HG03039 (cell line): ENCODE data around the gene FOXM1.

ENCODE experiments used
- ATAC-seq: cut with Tn5 transposase; IDR thresholded peaks from one replicate; pipeline ENCODE4 v1.9.1; 2021; ENCODE audit warnings: mild to moderate bottlenecking, moderate library complexity; ENCODE audit not compliant: unreplicated experiment

The FOXM1 gene, protein sequence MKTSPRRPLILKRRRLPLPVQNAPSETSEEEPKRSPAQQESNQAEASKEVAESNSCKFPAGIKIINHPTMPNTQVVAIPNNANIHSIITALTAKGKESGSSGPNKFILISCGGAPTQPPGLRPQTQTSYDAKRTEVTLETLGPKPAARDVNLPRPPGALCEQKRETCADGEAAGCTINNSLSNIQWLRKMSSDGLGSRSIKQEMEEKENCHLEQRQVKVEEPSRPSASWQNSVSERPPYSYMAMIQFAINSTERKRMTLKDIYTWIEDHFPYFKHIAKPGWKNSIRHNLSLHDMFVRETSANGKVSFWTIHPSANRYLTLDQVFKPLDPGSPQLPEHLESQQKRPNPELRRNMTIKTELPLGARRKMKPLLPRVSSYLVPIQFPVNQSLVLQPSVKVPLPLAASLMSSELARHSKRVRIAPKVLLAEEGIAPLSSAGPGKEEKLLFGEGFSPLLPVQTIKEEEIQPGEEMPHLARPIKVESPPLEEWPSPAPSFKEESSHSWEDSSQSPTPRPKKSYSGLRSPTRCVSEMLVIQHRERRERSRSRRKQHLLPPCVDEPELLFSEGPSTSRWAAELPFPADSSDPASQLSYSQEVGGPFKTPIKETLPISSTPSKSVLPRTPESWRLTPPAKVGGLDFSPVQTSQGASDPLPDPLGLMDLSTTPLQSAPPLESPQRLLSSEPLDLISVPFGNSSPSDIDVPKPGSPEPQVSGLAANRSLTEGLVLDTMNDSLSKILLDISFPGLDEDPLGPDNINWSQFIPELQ

DNA sequence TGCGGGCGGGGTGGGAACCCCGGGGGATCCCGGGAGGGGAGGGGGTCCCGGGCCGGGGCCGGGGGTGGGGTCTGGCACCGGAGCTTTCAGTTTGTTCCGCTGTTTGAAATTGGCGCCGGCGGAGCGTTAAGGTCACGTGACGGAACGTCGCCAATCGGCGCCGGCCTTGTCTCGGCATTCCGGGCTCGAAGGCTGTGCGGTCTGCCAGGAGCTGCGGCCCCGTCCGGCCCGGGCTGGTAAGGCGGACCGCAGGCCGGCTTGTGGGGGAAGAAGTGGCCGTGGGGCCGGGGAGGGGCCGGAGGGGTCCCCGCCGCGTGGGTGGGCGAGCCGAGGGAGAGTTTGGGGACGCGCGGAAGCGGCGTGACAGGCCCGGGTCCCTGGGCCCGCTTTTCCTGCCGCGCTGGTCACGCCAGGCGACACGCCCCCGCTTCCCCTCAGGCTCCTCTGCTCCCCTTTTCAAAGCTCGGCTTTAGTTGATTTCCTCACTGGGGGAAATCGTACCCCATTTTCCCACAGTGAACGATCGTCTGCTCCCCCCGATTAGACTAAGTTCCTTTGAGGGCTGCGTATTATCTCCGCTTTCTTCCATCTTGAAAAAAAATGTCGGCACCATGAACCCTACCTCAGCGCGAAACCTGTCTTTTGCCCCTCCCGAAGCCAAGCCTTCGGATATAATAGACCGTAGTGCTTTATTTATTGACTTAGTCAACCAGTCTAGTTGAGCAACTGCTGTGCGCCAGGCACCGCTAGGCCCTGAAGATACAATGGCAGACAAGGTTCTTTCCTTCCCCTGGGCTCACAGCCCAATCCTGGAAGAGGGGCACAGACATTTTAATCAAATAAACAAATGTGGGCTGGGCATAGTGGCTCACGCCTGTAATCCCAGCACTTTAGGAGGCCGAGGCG is at the start of gene FOXM1, which contains the start of gene RHNO1:
TSS of gene FOXM1 (minus strand) at position 128 of the 906 bp plus-strand sequence. CDS start 2,696 bp downstream, outside the sequence.
TSS of gene RHNO1 (plus strand) at position 177 of the 906 bp plus-strand sequence. CDS start 8,144 bp downstream, outside the sequence.
- peak; percentile 62 for ATAC-seq

DNA sequence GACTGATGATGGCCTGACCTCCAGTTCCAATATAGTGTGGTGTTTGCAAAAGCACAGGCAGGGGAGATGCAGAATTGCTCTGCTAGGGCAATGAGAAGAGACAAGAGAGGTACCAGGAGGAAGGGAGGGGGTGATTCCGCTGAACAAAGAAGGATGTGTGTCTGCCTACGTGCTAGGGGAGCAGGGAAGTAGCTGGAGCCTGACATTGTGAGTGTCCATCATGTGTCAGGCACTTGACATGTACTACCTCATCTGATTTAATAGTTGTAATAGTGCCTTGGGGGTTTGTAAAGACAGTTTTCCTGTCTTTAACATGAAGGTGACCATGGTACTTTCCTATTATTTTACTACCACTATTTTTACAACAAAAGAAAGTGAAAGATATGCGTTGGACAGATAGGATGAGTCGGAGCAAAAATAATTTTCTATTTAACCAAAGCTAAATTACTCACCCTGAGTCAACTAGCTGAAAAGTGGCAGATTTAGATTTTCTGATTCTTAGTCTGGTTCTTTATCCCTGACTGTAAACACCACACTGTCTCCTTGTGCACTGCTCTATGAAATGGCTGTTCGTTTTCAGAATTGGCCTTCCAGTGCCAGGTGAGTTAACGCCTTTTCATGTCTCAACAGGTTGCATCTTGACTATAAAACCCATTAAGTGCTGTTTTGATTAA is 48.5 kb upstream of the FOXM1 start:
- no peak for ATAC-seq

DNA sequence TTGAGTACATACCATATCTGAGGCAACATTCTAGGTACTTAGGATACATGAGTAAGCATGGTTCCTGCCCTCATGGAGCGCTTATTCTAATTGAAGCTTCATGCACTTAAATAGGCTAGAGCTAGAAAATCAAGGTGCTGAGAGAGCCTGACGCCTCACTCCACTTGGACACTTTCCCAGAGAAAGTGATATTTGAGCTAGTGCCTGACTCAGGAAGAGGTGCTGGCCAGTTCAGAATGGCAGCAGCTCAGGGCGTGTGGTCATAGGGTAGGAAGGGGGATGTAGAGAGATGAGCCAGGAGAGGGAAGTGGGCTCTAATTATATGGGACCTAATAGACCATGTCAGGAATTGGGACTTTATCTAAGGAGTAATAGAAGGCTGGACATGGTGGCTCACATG is 47.0 kb upstream of the FOXM1 start:
- ATAC-seq = no peak

DNA sequence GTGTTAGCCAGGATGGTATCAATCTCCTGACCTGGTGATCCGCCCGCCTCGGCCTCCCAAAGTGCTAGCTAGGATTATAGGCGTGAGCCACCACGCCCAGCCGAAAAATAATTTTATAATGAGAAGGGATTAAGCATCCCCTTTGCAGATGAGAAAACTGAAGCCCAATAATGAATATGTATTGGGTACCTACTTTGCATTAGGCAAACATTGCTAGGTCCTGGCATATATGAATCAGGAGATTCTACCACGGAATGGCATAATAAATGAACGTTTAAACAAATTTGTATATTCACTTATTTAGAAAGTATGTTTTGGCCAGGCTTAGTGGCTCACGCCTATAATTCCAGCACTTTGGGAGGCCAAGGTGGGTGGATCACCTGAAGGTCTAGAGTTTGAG is 46.1 kb upstream of the FOXM1 start:
- ATAC-seq = no peak

DNA sequence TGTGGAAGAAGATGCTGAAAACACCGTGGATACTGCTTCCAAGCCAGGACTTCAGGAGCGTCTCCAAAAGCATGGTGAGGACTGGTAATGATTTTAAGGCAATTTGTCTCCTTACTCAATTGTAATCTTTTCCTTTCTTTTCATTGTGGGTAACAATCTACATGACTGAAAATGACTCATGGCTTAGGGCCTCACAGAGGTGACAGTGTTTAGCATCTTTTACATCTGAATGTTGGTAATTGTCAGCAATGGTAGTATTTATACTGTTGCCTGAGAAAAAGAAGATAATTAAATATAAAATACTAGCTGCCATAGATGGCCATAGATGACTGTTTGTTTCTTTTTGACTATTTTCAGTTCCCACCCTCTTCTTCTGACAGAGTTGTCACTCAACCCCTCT is 45.4 kb upstream of the FOXM1 start:
- no peak for ATAC-seq

DNA sequence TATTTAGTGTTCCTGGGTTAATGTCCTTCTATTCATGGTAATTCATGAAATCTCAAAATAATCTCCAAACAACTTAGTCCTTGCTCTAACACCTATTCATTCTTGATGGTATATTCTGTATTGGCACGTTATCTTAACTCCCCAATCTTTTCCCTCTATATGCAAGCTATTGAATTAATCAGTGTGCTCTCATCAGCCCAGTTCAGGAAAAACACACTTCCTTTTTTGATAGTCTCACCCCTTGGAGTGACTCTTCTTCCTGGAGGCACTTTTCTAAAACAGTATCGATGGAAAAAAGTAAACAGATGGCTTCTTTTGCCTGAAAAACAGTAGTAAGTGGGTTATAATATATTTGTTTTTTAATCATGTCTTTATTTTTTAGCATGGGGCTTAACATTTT is 42.3 kb upstream of the FOXM1 start:
- no peak for ATAC-seq

DNA sequence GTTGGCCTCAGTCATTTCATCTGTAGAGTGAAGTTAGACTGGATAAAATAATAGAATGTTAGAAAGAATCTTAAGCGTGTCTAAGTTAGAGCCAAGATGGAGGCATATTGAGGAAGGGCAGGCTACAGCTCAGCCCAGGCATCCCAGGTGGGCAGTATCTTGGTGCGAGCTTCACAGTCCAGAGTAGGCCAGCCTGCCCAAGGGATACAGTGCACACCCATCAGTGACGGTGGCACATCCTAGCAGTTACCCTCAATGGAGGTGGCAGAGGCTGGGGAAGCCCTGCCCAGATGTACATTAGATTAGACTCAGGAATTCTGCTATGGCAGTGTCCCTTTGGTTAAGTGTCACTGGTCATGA is 35.2 kb upstream of the FOXM1 start:
- ATAC-seq = no peak

DNA sequence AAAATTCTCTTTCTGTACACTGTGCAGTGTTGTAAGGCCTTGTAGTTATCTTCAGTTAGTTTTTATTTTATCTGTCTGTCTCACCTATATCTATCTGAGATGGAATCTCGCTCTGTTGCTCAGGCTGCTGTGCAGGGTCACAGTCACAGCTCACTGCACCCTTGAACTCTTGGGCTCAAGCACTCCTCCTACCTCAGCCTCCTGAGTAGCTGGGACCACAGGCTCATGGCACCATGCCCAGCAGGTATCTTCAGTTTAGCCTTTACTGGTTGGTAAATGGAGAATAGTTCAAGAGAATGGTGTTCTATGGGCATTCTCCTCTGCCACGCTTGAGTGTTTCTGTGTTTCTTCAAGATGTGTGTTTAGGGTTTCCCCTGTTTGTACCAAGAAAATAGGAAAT is 27.3 kb upstream of the FOXM1 start:
- no peak for ATAC-seq

DNA sequence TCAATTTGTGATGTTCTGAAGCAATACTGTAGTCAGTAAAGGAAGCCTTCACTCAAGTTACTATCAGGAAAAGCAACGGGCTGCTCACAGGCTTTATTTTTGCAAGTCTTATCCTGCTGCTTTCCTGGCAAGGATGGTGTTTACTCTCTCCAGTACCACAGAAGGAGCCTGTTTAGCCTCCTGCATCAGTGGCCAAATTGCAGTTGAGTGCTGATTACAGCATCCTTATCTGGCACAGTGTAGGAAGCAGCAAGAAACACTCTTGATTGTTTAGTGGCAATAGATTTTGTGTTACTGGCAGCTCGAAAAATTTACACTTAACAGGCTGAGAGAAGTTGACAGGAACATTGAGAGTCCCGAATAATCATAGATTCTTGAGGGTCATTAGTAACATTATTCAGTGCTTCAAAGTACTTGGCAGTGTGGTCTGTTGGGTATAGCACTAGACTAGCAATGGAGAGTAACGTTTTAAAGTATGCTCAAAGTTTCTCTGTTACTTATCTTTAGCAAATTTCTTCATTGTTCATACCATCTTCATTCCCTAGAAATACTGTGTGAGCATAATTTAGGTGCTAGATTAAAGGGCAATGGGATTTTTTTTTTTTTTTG is 25.4 kb upstream of the FOXM1 start:
- ATAC-seq = no peak

DNA sequence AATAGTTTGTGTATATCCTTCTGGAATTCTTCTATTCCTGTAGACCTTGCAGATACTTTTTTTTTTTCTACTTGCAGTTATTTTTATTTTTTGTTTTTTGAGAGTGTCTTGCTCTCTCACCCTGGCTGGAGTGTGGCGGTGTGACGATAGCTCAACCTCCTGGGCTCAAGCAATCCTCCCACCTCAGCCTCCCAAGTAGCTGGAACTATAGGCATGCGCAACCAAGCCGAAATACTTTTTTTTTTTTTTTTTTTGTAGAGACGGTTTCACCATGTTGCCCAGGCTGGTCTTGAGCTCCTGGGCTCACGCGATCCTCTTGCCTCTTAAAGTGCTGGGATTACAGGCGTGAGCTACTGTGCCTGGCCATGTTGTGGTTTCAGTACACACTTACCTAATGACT is 23.7 kb upstream of the FOXM1 start:
- ATAC-seq = no peak

DNA sequence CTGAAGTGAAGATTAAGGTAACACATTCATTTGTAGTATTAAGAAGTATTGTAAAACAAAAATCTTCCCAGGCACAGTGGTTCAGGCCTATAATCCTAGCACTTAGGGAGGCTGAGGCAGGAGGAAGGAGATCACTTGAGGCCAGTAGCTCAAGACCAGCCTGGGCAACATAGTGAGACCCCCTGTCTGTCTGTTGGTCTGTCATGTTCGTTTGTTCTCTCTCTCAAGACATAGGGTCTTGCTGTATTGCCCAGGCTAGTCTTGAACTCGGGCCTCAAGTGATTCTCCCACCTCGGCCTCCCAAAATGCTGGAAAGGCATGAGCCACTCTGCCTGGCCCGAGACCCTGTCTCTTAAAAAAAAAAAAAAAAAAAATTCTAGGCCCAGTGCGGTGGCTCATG is 20.4 kb upstream of the FOXM1 start:
- no peak for ATAC-seq

DNA sequence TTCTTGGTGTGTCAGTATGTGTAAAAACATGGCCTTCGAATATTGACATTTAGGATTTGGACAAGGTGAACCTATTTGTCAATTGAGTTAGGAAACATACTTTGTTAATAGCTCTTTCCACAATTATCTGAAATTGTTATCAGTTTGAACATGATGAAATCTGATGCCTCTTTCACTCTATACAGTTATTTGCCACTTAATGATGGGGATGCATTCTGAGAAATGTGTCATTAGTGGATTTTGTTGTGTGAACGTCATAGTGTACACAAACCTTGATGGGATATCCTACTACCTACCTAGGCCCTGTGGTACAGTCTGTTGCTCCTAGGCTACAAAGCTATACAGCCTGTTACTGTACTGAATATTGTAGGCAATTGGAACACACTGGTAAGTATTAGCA is 18.5 kb upstream of the FOXM1 start:
- no peak for ATAC-seq

DNA sequence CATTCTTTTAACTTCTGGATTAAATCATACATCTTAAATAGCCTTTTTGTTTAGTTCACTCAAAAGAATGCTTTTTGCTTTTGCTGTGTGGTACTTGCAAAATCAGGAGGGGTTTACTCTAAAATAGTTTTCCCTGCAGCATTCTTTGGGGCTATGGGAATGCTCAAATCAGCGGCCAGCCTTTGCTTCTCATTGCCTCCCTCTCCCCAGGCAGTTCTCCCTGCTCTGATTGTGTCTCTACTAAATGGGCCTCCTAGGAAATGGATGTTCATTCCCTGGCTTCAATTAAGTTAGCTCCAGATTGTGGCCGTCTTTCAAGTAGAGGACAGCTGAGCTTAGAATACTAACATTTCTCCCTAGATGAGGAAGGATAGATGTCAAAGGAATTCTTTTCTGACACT is 18.1 kb upstream of the FOXM1 start:
- ATAC-seq = no peak

DNA sequence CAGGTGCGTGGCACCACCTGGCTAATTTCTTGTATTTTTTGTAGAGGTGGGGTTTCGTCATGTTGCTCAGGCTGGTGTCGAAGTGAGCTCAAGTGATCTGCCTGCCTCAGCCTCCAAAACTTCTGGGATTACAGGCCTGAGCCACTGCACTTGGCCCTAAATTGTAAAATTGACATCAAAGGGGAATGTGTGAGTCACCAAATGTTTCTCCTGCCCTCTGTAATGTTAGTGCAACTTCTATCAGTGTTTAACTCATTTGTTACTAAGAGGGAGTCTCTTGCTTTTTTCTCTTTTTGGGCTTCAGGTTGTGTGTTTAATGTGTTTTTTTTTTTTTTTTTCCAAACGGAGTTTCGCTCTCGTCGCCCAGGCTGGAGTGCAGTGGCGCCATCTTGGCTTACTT is 16.0 kb upstream of the FOXM1 start:
- ATAC-seq = no peak

DNA sequence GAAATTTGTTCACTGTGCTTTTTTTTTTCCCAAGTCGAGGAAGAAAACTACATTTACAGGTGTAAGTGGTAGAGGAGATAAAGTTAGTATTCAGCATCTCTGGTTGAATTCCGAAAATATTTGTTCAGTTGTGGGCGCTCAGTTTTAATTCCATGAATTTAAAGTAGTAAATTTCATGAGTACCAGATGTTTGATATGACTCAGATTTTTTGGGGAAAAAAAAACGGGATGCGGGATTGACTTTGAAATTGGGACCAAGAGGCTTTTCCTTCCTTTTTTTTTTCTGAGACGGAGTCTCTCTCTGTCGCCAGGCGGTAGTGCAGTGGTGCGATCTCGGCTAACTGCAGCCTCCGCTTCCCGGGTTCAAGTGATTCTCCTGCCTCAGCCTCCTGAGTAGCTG is 15.3 kb upstream of the FOXM1 start:
- ATAC-seq = no peak

DNA sequence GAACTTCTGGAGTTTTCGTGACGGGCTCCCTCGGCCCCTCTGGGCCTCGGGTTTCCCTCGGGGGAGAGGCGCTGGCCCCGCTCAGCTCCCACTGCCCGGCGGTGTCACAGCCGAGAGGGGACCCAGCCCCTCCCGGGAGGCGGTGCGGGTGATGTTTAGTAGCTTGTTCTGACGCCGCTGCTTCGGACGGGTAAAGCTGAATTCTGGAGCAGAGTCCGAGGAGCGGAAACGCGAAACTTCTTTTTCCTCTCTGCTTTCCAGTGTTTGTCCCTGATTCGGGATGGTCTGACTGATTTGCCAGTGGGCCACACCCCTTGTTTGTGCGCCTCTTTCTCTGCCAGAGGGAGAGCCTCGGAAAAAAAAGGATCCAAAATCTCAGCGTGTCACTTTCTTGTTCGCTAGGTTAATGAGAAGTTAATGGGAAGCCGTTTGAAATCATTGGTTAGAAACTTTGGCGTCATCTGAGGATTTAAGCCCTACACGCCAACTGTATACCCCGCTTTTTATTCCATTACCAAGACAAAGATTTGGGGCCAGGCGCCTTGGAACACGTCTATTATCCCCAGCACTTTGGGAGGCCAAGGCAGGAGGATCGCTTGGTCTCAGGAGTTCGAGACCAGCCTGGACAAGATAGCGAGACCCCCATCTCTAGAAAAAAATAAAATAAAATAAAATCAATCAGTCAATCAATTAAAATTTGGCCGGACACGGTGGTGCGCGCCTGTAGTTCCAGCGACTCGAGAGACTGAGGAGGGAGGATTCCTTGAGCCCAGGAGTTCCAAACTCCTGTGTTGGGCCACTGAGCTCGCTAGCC is 14.5 kb upstream of the FOXM1 start:
- ATAC-seq = no peak

DNA sequence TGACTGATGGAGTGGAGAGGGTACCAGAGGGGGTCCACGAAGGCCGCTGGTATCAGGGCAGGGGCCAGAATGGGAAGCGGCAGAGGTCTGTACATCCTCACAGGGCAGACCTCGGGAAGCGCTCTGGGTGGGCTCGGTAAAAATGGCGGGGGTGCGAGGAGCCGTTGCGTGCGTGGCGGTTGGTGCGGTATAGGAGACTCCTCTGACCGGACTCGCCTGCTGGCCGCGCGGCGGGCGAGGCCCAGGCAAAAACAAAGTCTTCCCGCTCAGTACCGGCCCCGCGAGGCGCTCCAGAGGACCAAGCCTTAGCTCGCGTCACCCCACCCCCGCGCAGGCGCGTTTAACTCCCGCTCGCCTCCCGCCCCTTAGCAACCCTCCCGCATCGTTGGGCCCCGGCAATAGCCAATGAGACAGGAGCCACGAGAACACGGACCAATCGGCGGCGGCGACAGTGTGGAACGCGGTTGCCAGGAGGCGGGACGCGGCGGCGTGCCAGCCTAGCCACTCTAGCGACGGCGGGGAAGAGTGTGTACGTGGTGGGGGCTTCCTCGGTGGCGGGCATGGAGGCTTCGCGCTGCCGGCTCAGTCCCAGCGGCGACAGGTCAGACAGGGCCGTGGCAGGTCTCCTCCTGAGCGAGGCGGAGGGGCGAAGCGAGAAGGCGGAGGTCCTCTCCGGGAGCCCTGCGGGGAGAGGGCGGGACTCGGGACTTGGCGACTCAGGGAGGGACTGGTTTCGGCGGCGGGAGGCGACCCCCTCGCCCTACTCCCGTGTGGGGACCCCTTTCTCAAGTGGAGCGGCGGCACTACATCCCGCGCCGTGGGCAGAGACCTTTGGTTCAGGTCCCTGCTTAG is 13.6 kb upstream of the FOXM1 start, which contains the start of gene TULP3:
TSS of gene TULP3 (plus strand) at position 504 of the 852 bp plus-strand sequence. CDS start at position 561, 57 bp downstream.
- ATAC-seq = peak; percentile 98

DNA sequence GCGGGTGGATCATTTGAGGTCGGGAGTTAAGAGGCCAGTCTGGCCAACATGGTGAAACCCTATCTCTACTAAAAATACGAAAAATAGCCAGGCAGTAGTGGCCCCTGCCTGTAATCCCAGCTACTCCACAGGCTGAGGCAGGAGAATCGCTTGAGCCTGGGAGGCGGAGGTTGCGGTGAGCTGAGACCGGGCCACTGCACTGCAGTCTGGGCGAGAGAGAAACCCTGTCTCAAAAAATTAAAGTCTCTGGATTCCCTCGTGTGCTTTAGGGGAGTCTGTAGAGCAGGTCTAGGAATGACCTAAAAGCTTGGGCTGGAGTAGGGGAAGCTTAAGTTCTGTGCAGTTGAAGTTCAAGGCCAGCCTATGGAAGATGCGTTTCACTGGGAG is 13.0 kb upstream of the FOXM1 start:
- no peak for ATAC-seq
